ENCODE results near the gene SEPHS2. TPM values are rescaled to one million over a fixed set of nuclear protein-coding genes. Genes with fewer than 3 reads are reported as not detected.

The SEPHS2 gene
- total RNA-seq, 4 donors from 2014 or later, result 22.8 to 42.9 (median 32.1) TPM

- ATAC-seq (ENCODE audit: low FRiP score) (no peak), DNase-seq (ENCODE audit: low spot score) (no peak)
- no peak for TF ChIP-seq CTCF (IDR thresholded peaks at IDR 0.05)
Measured at GRCh38 chr16:30449116-30449435, 3.4 kb upstream of the SEPHS2 start.

DNA sequence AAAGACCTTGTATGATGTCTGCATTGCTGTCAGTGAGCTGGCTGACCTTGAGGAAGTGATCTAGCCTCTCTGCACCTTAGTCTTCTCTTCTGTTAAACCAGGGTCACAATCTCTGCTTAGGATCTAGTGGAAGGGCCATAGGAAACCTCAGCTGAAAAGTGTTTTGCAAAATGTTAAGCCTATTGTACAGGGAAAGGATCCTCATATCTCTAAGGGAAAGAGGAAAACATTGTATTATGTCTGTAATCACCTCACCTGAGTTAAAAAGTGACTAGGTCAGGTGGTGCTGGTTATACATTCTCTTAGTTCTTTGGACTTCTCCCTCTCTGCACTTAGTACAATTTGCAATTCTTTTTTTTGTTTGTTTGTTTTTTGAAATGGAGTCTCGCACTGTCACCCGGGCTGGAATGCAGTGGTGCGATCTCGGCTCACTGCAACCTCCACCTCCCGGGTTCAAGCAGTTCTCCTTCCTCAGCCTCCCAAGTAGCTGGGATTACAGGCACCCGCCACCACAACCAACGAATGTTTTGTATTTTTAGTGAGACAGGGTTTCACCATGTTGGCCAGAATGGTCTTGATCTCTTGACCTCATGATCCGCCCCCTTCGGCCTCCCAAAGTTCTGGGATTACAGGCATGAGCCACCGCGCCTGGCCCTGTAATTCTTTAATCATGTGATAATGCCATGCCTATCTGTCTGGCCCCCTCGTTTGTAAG is 2.0 kb upstream of the SEPHS2 start:
- no peak for TF ChIP-seq CTCF (IDR thresholded peaks at IDR 0.05)
- no peak for DNase-seq (ENCODE audit: low spot score)
- ATAC-seq (ENCODE audit: low FRiP score), result no peak

DNA sequence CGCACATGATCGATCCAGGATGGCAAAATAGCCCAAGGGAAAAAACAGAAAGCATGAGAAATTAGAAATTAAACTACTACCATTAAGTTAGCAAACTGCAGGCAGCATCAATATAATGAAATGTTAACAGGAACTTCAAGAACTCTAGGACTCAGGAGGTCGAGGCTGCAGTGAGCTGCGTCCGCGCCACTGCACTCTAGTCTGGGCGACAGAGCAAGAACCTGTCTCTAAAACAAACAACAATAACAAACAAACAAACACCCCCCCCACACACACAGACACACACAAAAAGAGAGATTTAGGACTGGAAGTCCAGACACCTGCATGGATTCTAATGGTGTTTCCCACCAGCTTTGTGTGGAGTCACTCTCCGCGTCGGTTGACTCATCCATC is 525 bp upstream of the SEPHS2 start:
- DNase-seq (ENCODE audit: low spot score) (no peak), ATAC-seq (ENCODE audit: low FRiP score) (no peak)
- TF ChIP-seq CTCF (IDR thresholded peaks at IDR 0.05), result no peak

GRCh38 chr16:30445149-30445407 is 596 bp downstream of the SEPHS2 start:
- DNase-seq (ENCODE audit: low spot score) (no peak), ATAC-seq (ENCODE audit: low FRiP score) (no peak)
- TF ChIP-seq CTCF (IDR thresholded peaks at IDR 0.05), result no peak

GRCh38 chr16:30444231-30445148 is 1.2 kb downstream of the SEPHS2 start:
- no peak for TF ChIP-seq CTCF (IDR thresholded peaks at IDR 0.05)
- DNase-seq (ENCODE audit: low spot score), result no peak
- no peak for ATAC-seq (ENCODE audit: low FRiP score)

DNA sequence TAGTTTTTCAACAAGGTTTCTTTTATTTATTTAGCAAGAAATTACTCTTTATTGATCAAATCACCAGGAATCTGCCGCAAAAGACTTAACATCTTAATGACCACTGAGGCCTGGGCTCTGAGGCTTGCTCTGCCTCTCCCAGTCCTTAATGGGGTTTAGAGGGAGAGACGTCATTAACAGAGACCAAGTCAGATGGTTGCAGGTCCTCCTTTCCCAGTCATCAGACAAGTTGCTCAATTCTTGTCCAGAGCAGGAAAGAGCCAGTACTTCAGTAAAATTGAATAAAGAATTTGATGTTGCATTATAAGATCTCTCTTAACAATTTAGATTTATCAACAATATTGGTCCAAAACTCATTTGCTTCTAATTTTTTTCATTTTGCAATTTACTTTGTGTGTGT is 2.0 kb downstream of the SEPHS2 start:
- DNase-seq (ENCODE audit: low spot score) (no peak), ATAC-seq (ENCODE audit: low FRiP score) (no peak)
- no peak for TF ChIP-seq CTCF (IDR thresholded peaks at IDR 0.05)
